Heart right ventricle (tissue), 16 donors: Measurements from ENCODE around the gene OR7D2. TPM values are rescaled to one million over a fixed set of nuclear protein-coding genes. Genes with fewer than 3 reads are reported as not detected.
A peak's percentile ranks its signal among the peaks of the same experiment; 100 is the strongest.

Source experiments
- ATAC-seq, 8 donors: fragments of 200-7000 bp; cut with Tn5 transposase; one replicate each; pipeline ENCODE4 v1.9.1; 2020; ENCODE audit warnings: mild to moderate bottlenecking in 8 of 8, moderate library complexity in 8 of 8, moderate number of reproducible peaks in 1 of 8
- DNase-seq, 2 donors: peaks; one replicate each; pipeline ENCODE4 v3.0.0-alpha.2; 2020
- H3K27ac ChIP-seq, 10 donors: fragments of 200-600 bp; sonication (generic) in 2 of 10; one replicate each; pipeline versions ENCODE4 v1.5.0 to v1.8.0; 2020 to 2022; ENCODE audit warnings: mild to moderate bottlenecking in 3 of 10
- H3K27me3 ChIP-seq, 7 donors: fragments of 200-600 bp; one replicate each; pipeline ENCODE4 v1.8.0; 2021 to 2022; ENCODE audit warnings: mild to moderate bottlenecking in 2 of 7
- H3K36me3 ChIP-seq, 9 donors: fragments of 200-600 bp; sonication (generic) in 1 of 9; one replicate each; pipeline versions ENCODE4 v1.5.0 to v1.8.0; 2020 to 2022; ENCODE audit warnings: mild to moderate bottlenecking in 2 of 9
- H3K4me1 ChIP-seq, 9 donors: fragments of 200-600 bp; sonication (generic) in 1 of 9; one replicate each; pipeline versions ENCODE4 v1.5.0 to v1.8.0; 2020 to 2022; ENCODE audit warnings: mild to moderate bottlenecking in 4 of 9
- H3K4me3 ChIP-seq, 10 donors: fragments of 200-600 bp; sonication (generic) in 2 of 10; one replicate each; pipeline versions ENCODE4 v1.5.0 to v1.8.0; 2020 to 2022; ENCODE audit warnings: mild to moderate bottlenecking in 7 of 10, moderate library complexity in 2 of 10
- H3K9me3 ChIP-seq, 11 donors: fragments of 200-600 bp in 10 of 11; sonication (generic) in 2 of 11; one replicate each; pipeline versions ENCODE4 v1.5.0 to v1.8.0; 2013 to 2022; ENCODE audit warnings: mild to moderate bottlenecking in 2 of 11, control low read depth in 1 of 11, moderate library complexity in 1 of 11
- WGBS, 2 donors: extraction: QIAGEN DNeasy Blood & Tissue Kit; methylation state at CpG; one replicate each; pipeline ENCODE4 v1.1.7; 2013; ENCODE audit warnings: inconsistent platforms in 1 of 2; 5-methylcytosine and 5-hydroxymethylcytosine counted together
- intact Hi-C, 10 donors: fragments of 100-400 bp; cut with DNase I; formaldehyde crosslinking; loops; one replicate each; pipeline versions ENCODE4 v1.11.1 to v1.14.2; 2022
- long read RNA-seq, 3 donors: library from polyadenylated mRNA; unstranded; transcript quantifications; one replicate each; pipeline ENCODE4 v2.0.0, GENCODE V29; 2020 to 2021
- polyA plus RNA-seq, 2 donors: library from polyadenylated mRNA; stranded (reverse); fragments of 200-250 nt; gene quantifications; one replicate each; pipeline ENCODE4 v1.2.3, GENCODE V29; 2013
- total RNA-seq, 10 donors: library from RNA; stranded (reverse); fragmentation: NEBNext Ultra II Directional in 3 of 10; extraction: Animal tissue kit (Norgen Biotek cat#: 25700) in 3 of 10; gene quantifications; one replicate each; pipeline versions ENCODE4 v1.2.1 to v1.2.4, GENCODE V29; 2021 to 2023
- TF ChIP-seq, protein P1 (sequence below), 9 donors: fragments of 200-600 bp; sonication (generic) in 2 of 9; IDR thresholded peaks; one replicate each; pipeline versions ENCODE4 v1.5.0 to v1.8.0; 2021 to 2022; ENCODE audit warnings: antibody characterized with exemption in 9 of 9, mild to moderate bottlenecking in 5 of 9, moderate library complexity in 1 of 9
- donor health status: Arrhythmogenic right ventricular cardiomyopathy.
- donor health status: ischemic (EF 13 %, LVEDD 7.1; RV severe dilation, severe dysfunction).
- donor health status: healthy with polysubstance abuse.
- donor health status: DM: no; HTN: yes; CAD: no.
- donor health status: DM: no; HTN: no; CAD: no.
- donor health status: ischemic (EF 25% LVEDD 6.9; RV normal size, moderate dysfunction).
- donor health status: ischemic (EF 25% LVEDD 5.7; RV mildly dilated, moderate dysfunction).
- donor health status: healthy.
- donor health status: DM: yes; HTN: yes; CAD: no.
- donor health status: Ischemic cardiomyopathy.
- donor health status: ischemic (EF 35%, LVEDD 5.7; RV mildly dilated, moderate dysfunction).
- donor health status: nonischemic (EF 11% LVEDD 7.7; RV severe dilation, severe dysfunction).
- donor health status: DM: yes; HTN: yes; CAD: no.
- donor health status: PGD.
- donor health status: ischemic (EF 29% LVEDD 5.4; RV normal size, mild dysfunction).
- donor health status: nonischemic (EF 23%, LVEDD 6.1; RV moderate dilation, normal function).

OR7D2 gene
- total RNA-seq, result under 1 TPM in 1 of 10 donors, not detected in 9; 0.12 TPM
- not detected for polyA plus RNA-seq
- long read RNA-seq, donor 1, result 0 reads
- long read RNA-seq, donor 2, result 0 reads
- long read RNA-seq, donor 3, result 0 reads

GRCh38 chr19:9178901-9179300 lies at the start of gene OR7D2:
Gene OR7D2 (plus strand): TSS chr19:9178979. CDS start chr19:9185782, 6,803 bp downstream.
- TF ChIP-seq, protein P1, sequence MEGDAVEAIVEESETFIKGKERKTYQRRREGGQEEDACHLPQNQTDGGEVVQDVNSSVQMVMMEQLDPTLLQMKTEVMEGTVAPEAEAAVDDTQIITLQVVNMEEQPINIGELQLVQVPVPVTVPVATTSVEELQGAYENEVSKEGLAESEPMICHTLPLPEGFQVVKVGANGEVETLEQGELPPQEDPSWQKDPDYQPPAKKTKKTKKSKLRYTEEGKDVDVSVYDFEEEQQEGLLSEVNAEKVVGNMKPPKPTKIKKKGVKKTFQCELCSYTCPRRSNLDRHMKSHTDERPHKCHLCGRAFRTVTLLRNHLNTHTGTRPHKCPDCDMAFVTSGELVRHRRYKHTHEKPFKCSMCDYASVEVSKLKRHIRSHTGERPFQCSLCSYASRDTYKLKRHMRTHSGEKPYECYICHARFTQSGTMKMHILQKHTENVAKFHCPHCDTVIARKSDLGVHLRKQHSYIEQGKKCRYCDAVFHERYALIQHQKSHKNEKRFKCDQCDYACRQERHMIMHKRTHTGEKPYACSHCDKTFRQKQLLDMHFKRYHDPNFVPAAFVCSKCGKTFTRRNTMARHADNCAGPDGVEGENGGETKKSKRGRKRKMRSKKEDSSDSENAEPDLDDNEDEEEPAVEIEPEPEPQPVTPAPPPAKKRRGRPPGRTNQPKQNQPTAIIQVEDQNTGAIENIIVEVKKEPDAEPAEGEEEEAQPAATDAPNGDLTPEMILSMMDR (IDR thresholded peaks at IDR 0.05), result no peak
- ATAC-seq, result no peak
- Histone ChIP-seq H3K27ac (no peak within 1 kb of the TSS), H3K4me1 (no peaks in the 10 kb centered on the region), H3K9me3 (no peaks in the 10 kb centered on the region), H3K36me3 (no peaks in the 10 kb centered on the region), H3K27me3 (peaks cover 0 to 9% (median 0%) of the 10 kb centered on the region in 7 donors), H3K4me3 (no peak within 1 kb of the TSS)
- intact Hi-C loops, result no loop called here
- WGBS, 2 donors, result 60 to 65% methylated on average over 4 of the region's 4 CpGs
- DNase-seq, result no peak

DNA sequence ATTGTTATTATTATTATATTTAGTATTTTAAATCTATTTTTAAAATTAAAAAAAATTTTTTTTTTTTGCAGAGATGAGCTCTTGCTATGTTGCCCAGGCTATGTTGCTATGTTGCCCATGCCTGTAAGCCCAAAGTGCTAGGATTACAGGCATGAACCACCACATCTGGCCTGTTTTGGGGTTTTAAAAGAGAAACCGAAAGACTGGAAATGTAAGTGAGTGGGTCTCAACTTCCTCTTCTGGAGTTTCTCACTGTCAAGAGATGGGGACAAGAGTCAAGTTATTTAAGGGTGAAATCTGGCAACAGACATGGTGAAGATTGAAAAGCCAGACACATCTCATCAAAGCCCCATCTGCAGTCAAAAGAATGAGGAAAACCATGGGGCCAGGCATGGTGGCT lies 47.8 kb upstream of the OR7D2 start:
- no peak for DNase-seq
- peaks cover 0 to 54% (median 19%) of the 10 kb centered on the region in 7 donors for H3K27me3 ChIP-seq
- H3K36me3 ChIP-seq, result no peaks in the 10 kb centered on the region
- no peaks in the 10 kb centered on the region for H3K9me3 ChIP-seq
- no peak overlapping the region for H3K27ac ChIP-seq
- no peak overlapping the region for H3K4me3 ChIP-seq
- no peak for ATAC-seq
- intact Hi-C loops, result loop anchor here in 5 of 10 donors (5.0 to 10.0 kb wide), 5 partner anchors 74 to 886 kb away; partner anchors contain the start of gene ZNF266 (in 1 of the 5)
- H3K4me1 ChIP-seq, result no peaks in the 10 kb centered on the region
- 41 to 44% methylated on average over 1 of the region's 1 CpG for WGBS, 2 donors
- TF ChIP-seq, protein P1 (IDR thresholded peaks at IDR 0.05), result no peak

GRCh38 chr19:9132422-9132821 lies 46.4 kb upstream of the OR7D2 start:
- TF ChIP-seq, protein P1 (IDR thresholded peaks at IDR 0.05), result no peak
- intact Hi-C loops, result loop anchor here in 5 of 10 donors (5.0 to 10.0 kb wide), 5 partner anchors 72 to 885 kb away; partner anchors contain the start of gene ZNF266 (in 1 of the 5)
- no peak overlapping the region for H3K4me3 ChIP-seq
- H3K9me3 ChIP-seq, result no peaks in the 10 kb centered on the region
- DNase-seq (no peak), ATAC-seq (no peak)
- WGBS, 2 donors, result 56% methylated on average over 5 of the region's 5 CpGs
- H3K27ac ChIP-seq, result no peak overlapping the region
- H3K27me3 ChIP-seq, result peaks cover 0 to 42% (median 17%) of the 10 kb centered on the region in 7 donors
- H3K36me3 ChIP-seq, result no peaks in the 10 kb centered on the region
- H3K4me1 ChIP-seq, result no peaks in the 10 kb centered on the region

DNA sequence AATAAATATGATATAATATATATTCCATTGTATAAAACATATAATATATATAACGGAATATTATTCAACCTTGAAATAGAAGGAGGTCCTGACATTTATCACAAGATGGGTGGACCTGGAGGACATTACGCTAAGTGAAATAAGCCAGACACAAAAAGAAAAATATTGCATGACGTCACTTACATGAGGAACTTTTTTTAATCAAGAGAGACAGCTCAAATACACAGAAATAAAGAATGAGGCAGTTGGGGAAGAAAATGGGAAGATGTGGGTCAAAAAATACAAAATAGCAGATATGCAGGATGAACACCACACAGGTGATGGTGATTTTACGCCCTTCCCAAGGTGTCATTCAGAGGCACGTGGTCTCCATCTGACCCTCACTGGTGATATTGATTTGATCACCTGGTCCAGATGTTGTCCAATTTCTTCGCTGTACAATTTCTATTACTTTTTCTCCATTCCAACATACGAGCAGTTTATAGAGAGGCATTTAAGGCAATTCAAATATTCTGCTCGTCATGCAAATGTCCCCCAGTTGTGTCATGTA lies 39.1 kb upstream of the OR7D2 start:
- Histone ChIP-seq H3K4me3 (peak overlapping the region; percentile 64 to 95 (median 84)), H3K27ac (peak overlapping the region in 9 of 10 donors; percentile 78 to 94 (median 91)), H3K27me3 (no peaks in the 10 kb centered on the region), H3K4me1 (peaks cover 0 to 30% (median 21%) of the 10 kb centered on the region in 9 donors), H3K9me3 (peaks cover 0 to 13% (median 4%) of the 10 kb centered on the region in 11 donors), H3K36me3 (peaks cover 0 to 5% (median 0%) of the 10 kb centered on the region in 9 donors)
- DNase-seq, result no peak
- intact Hi-C loops, result loop anchor here in 7 of 10 donors (2.0 to 10.0 kb wide), 8 partner anchors 65 to 655 kb away; partner anchors contain the start of genes ZNF266 (in 2 of the 7) and ZNF699 (in 2 of the 7)
- TF ChIP-seq, protein P1 (IDR thresholded peaks at IDR 0.05), result no peak
- 28 to 30% methylated on average over 8 of the region's 8 CpGs for WGBS, 2 donors
- ATAC-seq, result peak in 4 of 8 donors; percentile 3 to 45 (median 6)
